GM04504 (cell line): Measurements from ENCODE around the gene CLDN6.
A peak's percentile ranks its signal among the peaks of the same experiment; 100 is the strongest.

Source experiments
- DNase-seq: peaks from one replicate; pipeline ENCODE4 v3.0.0-alpha.2; 2012; ENCODE audit warnings: low read depth

CLDN6 gene

DNA sequence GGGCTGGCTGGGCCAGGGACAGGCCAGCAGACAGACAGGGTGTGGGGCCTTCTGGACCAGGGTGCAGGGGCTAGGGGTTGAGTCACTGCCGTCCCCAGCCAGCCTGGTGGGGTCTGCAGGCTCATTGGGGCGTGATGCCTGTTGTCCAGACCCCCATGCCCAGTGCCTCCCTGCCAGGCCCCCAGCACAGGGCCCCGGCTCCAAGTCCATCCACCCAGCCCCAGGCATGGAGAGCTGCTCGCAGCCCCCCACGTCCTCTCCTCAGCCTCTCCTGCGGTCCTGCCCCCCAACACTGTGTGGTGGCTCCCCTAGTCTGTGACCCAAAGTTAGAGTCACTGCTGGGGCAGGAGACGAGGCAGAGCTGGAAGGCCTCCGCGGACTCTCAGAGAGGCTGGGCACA lies 30.7 kb downstream of the CLDN6 start:
- DNase-seq: no peak

DNA sequence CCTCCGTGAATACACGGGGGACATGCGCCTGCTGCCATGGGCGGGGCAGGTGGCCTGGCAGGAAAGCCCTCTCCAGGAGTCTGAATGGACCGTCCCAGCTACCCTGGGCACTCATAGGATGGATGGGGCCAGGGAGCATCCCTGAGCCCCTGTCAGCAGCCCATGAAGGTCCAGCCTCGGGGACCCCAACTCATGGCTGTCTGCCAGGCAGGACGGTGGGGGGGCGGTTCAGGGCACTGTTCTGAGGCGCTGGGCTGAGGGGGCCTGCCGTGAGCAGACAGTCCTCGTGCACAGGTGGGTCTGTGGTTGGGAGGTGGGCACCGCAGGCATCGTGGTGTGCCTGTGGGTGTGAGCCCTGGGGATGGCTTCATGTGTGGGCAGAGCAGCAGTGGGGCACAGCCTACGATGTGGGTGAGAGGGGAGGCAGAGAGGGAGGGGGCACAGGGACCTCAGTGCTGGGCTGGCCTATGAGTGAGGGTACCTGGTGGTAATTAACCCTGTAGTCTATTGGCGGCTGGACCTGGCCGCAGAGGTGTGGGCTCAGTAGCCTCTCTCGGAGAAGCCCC lies 31.3 kb downstream of the CLDN6 start:
- DNase-seq: no peak

GRCh38 chr16:2985893-2986355 lies 32.1 kb downstream of the CLDN6 start:
- DNase-seq: no peak

GRCh38 chr16:2985462-2985861 lies 32.5 kb downstream of the CLDN6 start:
- no peak for DNase-seq

DNA sequence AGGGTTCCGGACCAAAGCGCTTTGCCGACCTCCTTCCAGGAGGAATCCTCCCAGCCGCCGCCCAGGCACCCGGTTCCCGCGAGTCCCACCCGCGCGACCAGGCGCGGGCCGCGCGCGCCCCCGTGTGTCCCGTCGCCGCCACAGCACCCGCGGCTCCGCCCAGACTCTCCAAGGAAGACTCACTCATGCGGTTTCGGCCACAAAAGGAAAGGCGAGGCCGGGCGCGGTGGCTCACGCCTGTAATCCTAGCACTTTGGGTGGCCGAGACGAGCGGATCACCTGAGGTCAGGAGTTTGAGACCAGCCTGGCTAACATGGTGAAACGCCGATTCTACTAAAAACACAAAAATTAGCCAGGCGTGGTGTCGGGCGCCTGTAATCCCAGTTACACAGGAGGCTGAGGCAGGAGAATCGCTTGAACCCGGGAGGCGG lies 34.3 kb downstream of the CLDN6 start:
- DNase-seq: peak; percentile 59

DNA sequence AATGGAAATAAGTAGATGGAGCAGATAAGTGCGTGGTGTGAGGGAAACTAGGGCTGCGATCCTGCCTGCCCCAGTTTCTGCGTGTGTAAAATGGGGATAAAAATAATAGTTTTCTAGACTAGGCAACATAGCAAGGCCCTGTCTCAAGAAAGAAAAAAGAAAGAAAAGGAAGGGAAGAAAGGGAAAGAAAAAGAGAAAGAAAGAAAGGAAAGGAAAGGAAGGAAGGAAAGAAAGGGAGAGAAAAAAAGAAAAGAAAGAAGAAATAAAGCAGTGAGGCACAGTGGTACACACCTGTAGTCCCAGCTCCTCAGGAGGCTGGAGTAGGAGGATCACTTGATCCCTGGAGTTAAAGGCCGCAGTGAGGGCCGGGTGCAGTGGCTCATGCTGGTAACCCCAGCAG lies 35.6 kb downstream of the CLDN6 start:
- DNase-seq: no peak

DNA sequence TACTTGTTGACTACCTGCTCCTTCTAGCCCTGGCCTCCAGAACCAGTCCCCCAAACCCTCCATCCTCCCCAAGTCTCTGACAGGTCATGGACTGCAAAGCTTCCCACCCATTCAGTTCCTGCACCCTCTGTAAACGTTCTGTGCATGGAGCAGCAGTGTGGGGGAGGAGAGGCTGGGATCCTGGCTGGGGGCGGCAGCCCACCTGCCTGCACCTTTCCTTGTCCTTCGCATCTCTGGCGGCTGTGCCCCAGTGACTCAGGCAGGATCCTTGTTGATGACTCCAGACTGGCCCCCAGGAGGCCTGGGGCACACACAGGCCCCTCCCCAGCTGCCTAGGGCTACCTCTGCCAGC lies 36.1 kb downstream of the CLDN6 start:
- no peak for DNase-seq

- no peak for DNase-seq
Measured at GRCh38 chr16:2981177-2981898, 36.6 kb downstream of the CLDN6 start.

DNA sequence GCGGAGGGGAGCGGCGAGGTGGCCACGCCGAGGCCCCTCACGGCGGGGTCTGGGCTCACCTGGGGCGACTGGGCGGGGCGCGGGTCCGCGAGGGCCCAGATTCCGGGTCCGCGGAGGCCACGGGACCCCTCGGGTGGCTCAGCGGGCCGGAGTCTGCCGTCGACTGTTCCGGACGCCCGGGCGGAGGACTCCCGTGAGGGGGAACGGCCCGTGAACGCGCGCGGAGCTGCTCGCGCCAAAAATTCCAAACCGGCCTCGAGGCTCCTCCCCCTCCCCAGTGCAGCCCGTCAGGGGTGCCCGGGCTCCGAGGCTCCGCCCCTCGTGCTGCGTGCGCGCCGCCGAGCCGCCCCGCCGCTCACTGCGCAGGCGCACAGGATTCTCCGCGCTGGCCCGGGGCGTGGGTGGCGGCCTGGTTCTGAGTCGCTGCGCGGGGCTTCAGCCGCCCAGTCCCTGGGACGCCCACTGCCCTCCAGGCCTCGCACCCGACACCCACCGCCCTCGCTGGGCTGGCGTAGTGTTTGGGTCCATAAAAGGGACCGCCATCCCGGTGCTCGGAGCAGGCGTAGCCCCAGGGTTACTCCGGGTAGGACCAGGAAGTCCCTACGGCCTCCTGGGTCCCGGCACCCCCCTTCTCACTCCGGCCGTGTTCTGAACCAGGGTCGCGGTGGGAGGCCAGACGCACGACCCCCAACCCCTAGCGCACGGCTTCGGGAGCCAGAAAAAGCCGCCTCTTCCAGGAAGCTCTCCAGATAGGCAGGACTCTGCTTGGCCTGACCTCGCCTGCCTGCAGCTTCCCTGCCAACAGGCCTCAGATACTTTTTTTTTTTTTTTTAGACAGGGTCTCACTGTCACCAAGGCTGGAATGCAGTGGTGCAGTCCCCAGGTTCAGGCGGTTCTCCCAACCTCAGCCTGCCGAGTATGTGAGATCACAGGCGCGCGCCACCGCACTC lies 37.5 kb downstream of the CLDN6 start, which contains the start of gene PKMYT1:
PKMYT1 (minus strand) TSS at position 220 of the 950 bp plus-strand sequence. CDS start 789 bp downstream, outside the sequence.
- peak; percentile 75 for DNase-seq

DNA sequence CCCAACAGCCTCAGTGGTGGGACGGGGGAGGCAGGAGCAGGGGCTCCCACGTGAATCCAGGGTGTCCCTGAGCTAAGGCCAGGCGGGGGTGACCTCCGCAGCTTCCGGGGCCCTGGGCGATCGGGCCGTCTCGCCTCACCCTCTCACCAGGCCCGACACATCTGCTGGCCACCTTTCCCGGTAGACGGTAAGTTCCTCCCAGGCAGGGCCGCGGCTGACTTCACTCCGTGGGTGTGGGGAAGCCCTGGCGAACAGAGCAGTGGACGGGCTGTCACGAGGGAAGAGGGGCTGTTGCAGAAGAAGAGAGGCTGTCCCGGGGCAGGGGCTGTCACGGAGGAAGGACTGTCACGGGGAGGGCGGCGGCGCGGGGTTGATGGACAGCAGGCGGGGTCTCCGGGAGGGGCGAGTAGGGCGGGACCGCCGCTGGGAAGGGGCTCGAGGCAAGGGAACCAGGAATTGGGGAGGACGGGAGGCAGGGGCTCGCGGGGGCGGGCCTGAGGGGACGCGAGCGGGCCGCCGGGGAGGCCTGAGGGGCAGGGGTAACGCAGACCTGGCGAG lies 38.2 kb downstream of the CLDN6 start:
- DNase-seq: no peak

- no peak for DNase-seq
Measured at GRCh38 chr16:2977440-2977839, 40.5 kb downstream of the CLDN6 start.

DNA sequence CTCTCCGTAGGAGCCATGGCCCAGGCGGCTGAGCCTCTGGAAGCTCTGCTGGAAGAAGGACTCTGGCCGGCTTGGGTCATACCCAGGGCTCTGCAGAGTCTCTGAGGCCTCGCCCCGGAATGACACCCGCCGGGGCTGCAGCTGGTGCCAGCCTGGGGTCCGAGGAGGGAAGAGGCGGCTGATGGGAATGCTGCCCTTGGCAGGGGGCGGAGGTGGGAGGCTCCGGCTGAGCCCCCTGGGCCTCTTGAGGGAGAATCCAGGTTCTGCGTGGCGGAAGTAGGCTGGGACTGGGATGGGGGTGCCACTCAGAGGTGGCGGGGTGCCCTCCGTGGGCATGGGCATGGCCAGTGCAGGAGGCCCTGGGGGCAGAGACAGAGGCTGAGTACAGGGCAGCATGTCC lies 41.3 kb downstream of the CLDN6 start:
- DNase-seq: no peak

DNA sequence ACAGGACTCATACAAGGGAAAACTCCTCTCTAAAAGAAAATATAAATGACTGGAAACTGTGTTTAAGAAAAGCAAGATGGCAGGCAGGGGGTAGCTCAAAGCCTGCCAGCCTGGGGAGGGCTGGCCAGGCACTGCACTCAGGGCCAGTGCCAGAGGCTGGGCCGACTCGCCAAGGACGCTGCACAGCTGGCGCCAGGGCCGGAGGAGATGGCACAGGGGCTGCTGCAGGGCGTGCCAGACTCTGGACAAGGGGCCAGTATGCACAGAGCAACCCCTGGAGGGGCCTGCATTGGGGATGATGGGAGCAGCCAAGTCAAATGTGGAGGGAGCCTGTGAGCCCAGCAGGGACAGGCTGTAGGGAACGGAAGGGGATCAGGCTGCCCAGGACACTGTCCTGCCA lies 41.8 kb downstream of the CLDN6 start:
- no peak for DNase-seq

GRCh38 chr16:2975161-2975795 lies 42.7 kb downstream of the CLDN6 start:
- DNase-seq: no peak

DNA sequence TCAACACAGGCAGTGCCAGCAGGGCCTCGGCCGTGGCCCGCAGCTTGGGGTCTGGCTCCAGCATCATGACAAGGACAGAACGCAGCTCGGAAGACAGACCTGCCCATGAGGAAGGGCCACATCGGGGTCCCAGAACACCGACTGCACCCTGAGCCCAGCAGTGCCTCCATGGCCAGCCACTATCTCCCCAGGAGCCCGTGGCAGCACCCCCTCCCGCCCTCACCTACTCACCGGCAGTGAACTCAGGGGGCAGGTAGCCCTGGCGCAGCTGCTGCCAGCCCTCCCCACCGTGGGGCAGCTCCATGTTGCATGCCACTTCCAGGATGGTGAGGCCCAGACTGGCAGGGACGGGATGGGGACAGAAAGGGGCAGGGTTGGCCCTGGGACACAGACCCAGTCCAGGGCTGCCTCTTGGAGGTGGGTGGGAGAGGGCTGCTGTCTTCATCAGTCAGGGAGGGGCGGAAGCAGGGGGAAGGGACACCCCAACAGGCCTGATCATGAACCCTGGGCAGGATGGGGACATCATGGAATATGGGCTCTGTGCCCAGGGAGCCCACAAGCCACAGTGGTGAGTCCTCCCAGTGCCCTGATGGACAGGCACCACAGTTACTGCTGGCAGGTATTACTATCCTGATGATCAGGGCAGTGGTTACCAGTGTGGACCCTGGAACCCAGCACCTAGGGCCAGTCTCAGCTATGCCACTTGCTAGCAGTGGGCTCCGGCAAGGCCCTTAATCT lies 43.5 kb downstream of the CLDN6 start:
- no peak for DNase-seq

DNA sequence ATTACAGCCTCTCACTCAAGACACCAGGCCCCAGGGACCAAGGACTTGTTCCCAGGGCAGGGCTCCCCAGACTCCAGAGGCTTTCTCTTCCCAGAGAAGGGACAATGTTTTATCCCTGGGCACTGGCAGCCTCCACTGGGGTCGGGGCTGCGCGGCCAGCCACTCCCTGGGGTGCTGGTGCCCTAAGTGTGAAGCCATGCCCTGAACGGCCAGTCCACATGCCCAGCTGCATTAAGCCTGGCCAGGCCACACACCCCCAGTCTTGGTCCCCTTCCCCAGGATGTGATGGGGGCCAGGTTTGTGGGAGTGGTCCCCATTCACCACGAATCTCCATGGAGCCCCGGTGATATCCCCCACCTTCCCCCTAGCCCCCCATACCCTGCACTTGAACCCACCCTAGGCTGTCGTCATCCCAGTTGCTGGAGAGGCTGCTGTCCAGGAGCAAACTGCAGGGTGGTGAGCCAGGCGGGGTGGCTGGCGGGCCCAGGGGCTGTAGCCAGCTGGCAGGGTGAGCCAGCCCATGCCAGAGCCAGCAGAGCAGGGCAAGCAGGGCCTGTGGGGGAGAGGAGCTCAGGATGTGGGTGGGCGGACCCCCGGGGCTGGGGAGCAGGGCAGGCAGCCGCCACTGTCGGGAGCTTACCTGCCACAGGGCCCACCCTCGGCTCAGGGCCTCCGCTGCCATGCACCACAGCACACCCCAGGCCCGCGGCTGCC lies 44.2 kb downstream of the CLDN6 start:
- DNase-seq: no peak

- DNase-seq: no peak
Measured at GRCh38 chr16:2973093-2973492, 44.9 kb downstream of the CLDN6 start.

- no peak for DNase-seq
Measured at GRCh38 chr16:2971985-2972784, 45.8 kb downstream of the CLDN6 start.

GRCh38 chr16:2971134-2971984 lies 46.6 kb downstream of the CLDN6 start:
- DNase-seq: no peak
